ENCODE results near the gene ARL15. TPM values are rescaled to one million over a fixed set of nuclear protein-coding genes. Genes with fewer than 3 reads are reported as not detected.

The ARL15 gene
- total RNA-seq, 1 donor from 2014 or later: 30.8 TPM

- H3K36me3 ChIP-seq: no peaks in the 10 kb centered on the region
- no peaks in the 10 kb centered on the region for H3K9me3 ChIP-seq
- no peak overlapping the region for H3K4me3 ChIP-seq
- no peak for ATAC-seq
- H3K4me1 ChIP-seq: no peaks in the 10 kb centered on the region
- no peak for DNase-seq
- no peaks in the 10 kb centered on the region for H3K27me3 ChIP-seq (ENCODE audit: low read depth)
- intact Hi-C loops (cut with DNase I): no loop called here
- H3K27ac ChIP-seq: no peak overlapping the region
- TF ChIP-seq CTCF (IDR thresholded peaks at IDR 0.05): no peak
Observed at GRCh38 chr5:53997736-53998627, 312.4 kb downstream of the ARL15 start.

- H3K4me3 ChIP-seq: no peak overlapping the region
- ATAC-seq (no peak), DNase-seq (no peak)
- H3K9me3 ChIP-seq: no peaks in the 10 kb centered on the region
- TF ChIP-seq CTCF (IDR thresholded peaks at IDR 0.05): no peak
- no peaks in the 10 kb centered on the region for H3K27me3 ChIP-seq (ENCODE audit: low read depth)
- no peaks in the 10 kb centered on the region for H3K36me3 ChIP-seq
- H3K4me1 ChIP-seq: no peaks in the 10 kb centered on the region
- no peak overlapping the region for H3K27ac ChIP-seq
- intact Hi-C loops (cut with DNase I): no loop called here
Observed at GRCh38 chr5:53996008-53996407, 314.4 kb downstream of the ARL15 start.

- Histone ChIP-seq H3K4me3 (no peak overlapping the region), H3K27me3 (ENCODE audit: low read depth) (no peaks in the 10 kb centered on the region), H3K27ac (no peak overlapping the region), H3K9me3 (no peaks in the 10 kb centered on the region), H3K4me1 (no peaks in the 10 kb centered on the region), H3K36me3 (no peaks in the 10 kb centered on the region)
- TF ChIP-seq CTCF (IDR thresholded peaks at IDR 0.05): no peak
- intact Hi-C loops (cut with DNase I): no loop called here
- DNase-seq (no peak), ATAC-seq (no peak)
Observed at GRCh38 chr5:53994148-53994547, 316.2 kb downstream of the ARL15 start.

- TF ChIP-seq CTCF (IDR thresholded peaks at IDR 0.05): peak; percentile 24
- no peak for ATAC-seq
Observed at GRCh38 chr5:53991942-53992341, 318.4 kb downstream of the ARL15 start.

GRCh38 chr5:53987101-53987500 lies 323.3 kb downstream of the ARL15 start:
- intact Hi-C loops (cut with DNase I): no loop called here
- Histone ChIP-seq H3K4me1 (no peaks in the 10 kb centered on the region), H3K36me3 (no peaks in the 10 kb centered on the region), H3K9me3 (no peaks in the 10 kb centered on the region), H3K27me3 (ENCODE audit: low read depth) (no peaks in the 10 kb centered on the region), H3K4me3 (no peak overlapping the region), H3K27ac (no peak overlapping the region)
- TF ChIP-seq CTCF (IDR thresholded peaks at IDR 0.05): no peak
- DNase-seq: no peak
- ATAC-seq: no peak

More at GRCh38 chr5:53991942-53992341, 318.4 kb downstream of the ARL15 start:
- no peak for DNase-seq
- H3K27ac ChIP-seq: no peak overlapping the region
- no peaks in the 10 kb centered on the region for H3K9me3 ChIP-seq
- no peaks in the 10 kb centered on the region for H3K4me1 ChIP-seq
- no peaks in the 10 kb centered on the region for H3K36me3 ChIP-seq
- no peak overlapping the region for H3K4me3 ChIP-seq
- no peaks in the 10 kb centered on the region for H3K27me3 ChIP-seq (ENCODE audit: low read depth)
- intact Hi-C loops (cut with DNase I): no loop called here
